SK-N-SH (cell line): ENCODE results near the gene SH3PXD2A. TPM values are rescaled to one million over a fixed set of nuclear protein-coding genes. Genes with fewer than 3 reads are reported as not detected.

Experiments
- CTCF ChIA-PET: fragments of 300-600, 350-600 bp; formaldehyde crosslinking; extraction: SDS; loops from one replicate; lab custom pipeline; 2021; lab: Yijun Ruan, JAX
- POLR2A ChIA-PET: fragments of 350-600 bp; sonication (Branson Sonifier 250); formaldehyde crosslinking; extraction: SDS; loops from one replicate; lab custom pipeline; 2020; ENCODE audit warnings: antibody characterized with exemption, inconsistent platforms; lab: Yijun Ruan, JAX
- DNase-seq: peaks from one replicate; pipeline ENCODE4 v3.0.0; 2012
- H2AFZ ChIP-seq: fragments of 200-600 bp; sonication (generic); 2 replicates; pipeline ENCODE4 v1.8.1; 2016; ENCODE audit warnings: antibody characterized with exemption, mild to moderate bottlenecking, low read depth
- H3F3A ChIP-seq: fragments of 200-600 bp; sonication (generic); replicated peaks from 2 replicates; pipeline ENCODE3; 2016; ENCODE audit warnings: antibody characterized with exemption, mild to moderate bottlenecking; ENCODE audit not compliant: insufficient read depth
- H3K27ac ChIP-seq, 2 experiments: fragments of 200-500 bp in 1 of 2; fragments of 200-600 bp in 1 of 2; sonication (Bioruptor generic) in 1 of 2; sonication (generic), shearing (Covaris generic) in 1 of 2; 2 replicates each; pipeline versions ENCODE4 v1.5.1 to v1.6.1; 2014 to 2016; ENCODE audit warnings: low read depth in 2 of 2, inconsistent platforms in 1 of 2, low read length in 1 of 2, mild to moderate bottlenecking in 1 of 2, mixed read lengths in 1 of 2
- H3K27me3 ChIP-seq: fragments of 200-600 bp; sonication (generic), shearing (Covaris generic); 2 replicates; pipeline ENCODE4 v1.6.1; 2016; ENCODE audit warnings: mixed run types; ENCODE audit not compliant: insufficient read depth
- H3K36me3 ChIP-seq, 2 experiments: fragments of 200-500 bp in 1 of 2; fragments of 200-600 bp in 1 of 2; sonication (Bioruptor generic) in 1 of 2; sonication (generic) in 1 of 2; replicated peaks in 1 of 2; 2 replicates each; pipeline versions ENCODE3 to v1.5.1; 2014 to 2016; ENCODE audit warnings: low read length in 1 of 2, mild to moderate bottlenecking in 1 of 2; ENCODE audit not compliant: insufficient read depth in 2 of 2, control insufficient read depth in 1 of 2
- H3K4me1 ChIP-seq, 2 experiments: fragments of 200-500 bp in 1 of 2; fragments of 200-600 bp in 1 of 2; sonication (Bioruptor generic) in 1 of 2; sonication (generic), shearing (Covaris generic) in 1 of 2; 2 replicates each; pipeline versions ENCODE4 v1.5.1 to v1.6.1; 2014 to 2016; ENCODE audit warnings: low read depth in 1 of 2, low read length in 1 of 2, mixed run types in 1 of 2; ENCODE audit not compliant: insufficient read depth in 2 of 2, control insufficient read depth in 1 of 2
- H3K4me2 ChIP-seq: fragments of 200-600 bp; sonication (generic), shearing (Covaris generic); 2 replicates; pipeline ENCODE4 v1.6.1; 2017; ENCODE audit warnings: mixed run types
- H3K4me3 ChIP-seq, 2 experiments: fragments of 200-500 bp in 1 of 2; fragments of 200-600 bp in 1 of 2; sonication (Bioruptor generic) in 1 of 2; sonication (generic), shearing (Covaris generic) in 1 of 2; 2 replicates each; pipeline versions ENCODE4 v1.5.1 to v1.8.1; 2014 to 2016; ENCODE audit warnings: low read depth in 2 of 2, inconsistent platforms in 1 of 2, low read length in 1 of 2, mild to moderate bottlenecking in 1 of 2, mixed read lengths in 1 of 2, moderate library complexity in 1 of 2
- H3K79me2 ChIP-seq: fragments of 200-600 bp; sonication (generic); 2 replicates; pipeline ENCODE4 v1.8.1; 2017; ENCODE audit warnings: mild to moderate bottlenecking; ENCODE audit not compliant: insufficient read depth
- H3K9ac ChIP-seq: fragments of 200-600 bp; sonication (generic); 2 replicates; pipeline ENCODE4 v1.6.1; 2017; ENCODE audit warnings: mixed run types
- H3K9me2 ChIP-seq: fragments of 200-600 bp; sonication (generic); 2 replicates; pipeline ENCODE4 v1.6.1; 2017; ENCODE audit warnings: mixed run types
- H3K9me3 ChIP-seq: fragments of 200-600 bp; sonication (generic); 2 replicates; pipeline ENCODE4 v1.6.1; 2017; ENCODE audit warnings: mixed run types, mild to moderate bottlenecking, moderate library complexity
- H4K20me1 ChIP-seq: fragments of 200-600 bp; sonication (generic); 2 replicates; pipeline ENCODE4 v1.6.1; 2017; ENCODE audit warnings: mild to moderate bottlenecking, mixed run types; ENCODE audit not compliant: insufficient read depth
- CHD2 ChIP-seq: fragments of 150-350 bp; IDR thresholded peaks from 2 replicates; pipeline ENCODE4 v1.6.1; 2018; ENCODE audit warnings: low read length; ENCODE audit not compliant: partially characterized antibody
- ELF1 ChIP-seq: IDR thresholded peaks from 2 replicates; pipeline ENCODE4 v1.4.0; 2012
- EP300 ChIP-seq, 2 experiments: IDR thresholded peaks; 2 replicates each; pipeline versions ENCODE4 v1.4.0 to v1.6.1; 2012; ENCODE audit warnings: borderline replicate concordance in 1 of 2, low read depth in 1 of 2, low read length in 1 of 2
- EZH2phosphoT487 ChIP-seq: fragments of 200-600 bp; sonication (generic); IDR thresholded peaks from 2 replicates; pipeline ENCODE4 v1.6.1; 2017; ENCODE audit warnings: low read depth, mixed run types, mild to moderate bottlenecking, antibody characterized with exemption, moderate library complexity, borderline replicate concordance
- GABPA ChIP-seq: IDR thresholded peaks from 2 replicates; pipeline ENCODE4 v1.4.0; 2012; ENCODE audit warnings: low read depth, mild to moderate bottlenecking
- JUND ChIP-seq: IDR thresholded peaks from 2 replicates; pipeline ENCODE4 v1.4.0; 2012
- NFIC ChIP-seq: IDR thresholded peaks from 2 replicates; pipeline ENCODE4 v1.4.0; 2012; ENCODE audit warnings: borderline replicate concordance
- NRF1 ChIP-seq: IDR thresholded peaks from 2 replicates; pipeline ENCODE4 v1.6.1; 2012; ENCODE audit warnings: low read depth, mild to moderate bottlenecking, low read length
- POLR2AphosphoS5 ChIP-seq: IDR thresholded peaks from 2 replicates; pipeline ENCODE4 v1.6.1; 2012; ENCODE audit warnings: low read depth, low read length
- RAD21 ChIP-seq: IDR thresholded peaks from 2 replicates; pipeline ENCODE4 v1.6.1; 2012; ENCODE audit warnings: mild to moderate bottlenecking, low read length
- RXRA ChIP-seq: IDR thresholded peaks from 2 replicates; pipeline ENCODE4 v1.4.0; 2012; ENCODE audit warnings: low read depth, mild to moderate bottlenecking, borderline replicate concordance
- SMC3 ChIP-seq: IDR thresholded peaks from 2 replicates; pipeline ENCODE4 v1.6.1; 2012; ENCODE audit warnings: low read depth, low read length, improper control_type of control experiment
- TEAD4 ChIP-seq: IDR thresholded peaks from 2 replicates; pipeline ENCODE4 v1.4.0; 2012; ENCODE audit warnings: mild to moderate bottlenecking, borderline replicate concordance; ENCODE audit not compliant: insufficient read depth
- YY1 ChIP-seq: IDR thresholded peaks from 2 replicates; pipeline ENCODE4 v1.4.0; 2012; ENCODE audit warnings: low read depth, mild to moderate bottlenecking
- WGBS: methylation state at CpG from one replicate; pipeline ENCODE4 v1.1.6; 2017; ENCODE audit warnings: low lambda C conversion rate; 5-methylcytosine and 5-hydroxymethylcytosine counted together
- polyA plus RNA-seq, 3 experiments: library from polyadenylated mRNA; depleted of rRNA; stranded (reverse); fragments of >200 nt; gene quantifications; 2 replicates each; pipeline ENCODE4 v1.2.3, GENCODE V29; 2012
- TF ChIP-seq, protein P1 (sequence below): IDR thresholded peaks from 2 replicates; pipeline ENCODE4 v1.4.0; 2012; ENCODE audit warnings: low read depth, borderline replicate concordance
- TF ChIP-seq, protein P2 (sequence below): IDR thresholded peaks from 2 replicates; pipeline ENCODE4 v1.4.0; 2012; ENCODE audit warnings: low read depth
- TF ChIP-seq, protein P3 (sequence below): IDR thresholded peaks from 2 replicates; pipeline ENCODE4; 2012
- TF ChIP-seq, protein P4 (sequence below): fragments of 150-350 bp; IDR thresholded peaks from 2 replicates; pipeline ENCODE4 v1.6.1; 2017; ENCODE audit warnings: antibody characterized with exemption, low read length, low read depth, borderline replicate concordance

SH3PXD2A gene
- polyA plus RNA-seq, 1 of the 3 experiments (the other 2 are of a cell fraction) = 2.5 TPM

DNA sequence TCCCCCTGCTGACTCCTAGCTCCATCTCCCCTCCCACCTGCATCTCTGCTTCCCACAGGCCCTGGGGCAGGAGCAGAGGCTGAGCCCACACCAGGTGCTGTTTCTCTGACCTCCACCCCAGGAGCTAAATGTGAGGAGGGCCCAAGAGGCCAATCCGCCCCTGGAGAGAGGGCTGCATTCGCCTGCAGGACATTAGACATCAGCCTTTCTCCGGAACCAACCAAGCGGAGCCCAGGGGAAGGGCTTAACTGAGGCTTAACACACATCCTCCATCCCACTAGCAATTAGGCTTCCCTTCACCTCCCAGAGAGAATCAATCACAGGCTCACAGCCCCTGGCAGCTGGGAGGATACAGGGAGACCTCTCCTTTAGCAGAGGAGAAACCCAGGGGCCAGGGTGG lies 50.5 kb downstream of the SH3PXD2A start:
- H2AFZ ChIP-seq = no peak overlapping the region
- CTCF ChIA-PET = interaction anchor here (0.6 to 1.6 kb wide), 4 partner anchors 34 to 87 kb away, joined by 3 to 4 read pairs (median 3); no protein-coding TSS in a partner anchor
- DNase-seq = no peak
- H3K9me3 ChIP-seq = no peaks in the 10 kb centered on the region
- TF ChIP-seq YY1 = no peak
- no peak for TF ChIP-seq TEAD4
- no peak for TF ChIP-seq EZH2phosphoT487
- no peak for TF ChIP-seq EP300 (IDR thresholded peaks at IDR 0.05; ENCODE audit: borderline replicate concordance in 1 of 2, low read depth in 1 of 2, low read length in 1 of 2)
- no peak for TF ChIP-seq SMC3
- TF ChIP-seq, protein P1, sequence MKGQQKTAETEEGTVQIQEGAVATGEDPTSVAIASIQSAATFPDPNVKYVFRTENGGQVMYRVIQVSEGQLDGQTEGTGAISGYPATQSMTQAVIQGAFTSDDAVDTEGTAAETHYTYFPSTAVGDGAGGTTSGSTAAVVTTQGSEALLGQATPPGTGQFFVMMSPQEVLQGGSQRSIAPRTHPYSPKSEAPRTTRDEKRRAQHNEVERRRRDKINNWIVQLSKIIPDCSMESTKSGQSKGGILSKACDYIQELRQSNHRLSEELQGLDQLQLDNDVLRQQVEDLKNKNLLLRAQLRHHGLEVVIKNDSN = no peak
- TF ChIP-seq GABPA = no peak
- no peak for TF ChIP-seq NFIC
- no peak for TF ChIP-seq RXRA
- TF ChIP-seq ELF1 = no peak
- TF ChIP-seq CHD2 = no peak
- TF ChIP-seq, protein P2, sequence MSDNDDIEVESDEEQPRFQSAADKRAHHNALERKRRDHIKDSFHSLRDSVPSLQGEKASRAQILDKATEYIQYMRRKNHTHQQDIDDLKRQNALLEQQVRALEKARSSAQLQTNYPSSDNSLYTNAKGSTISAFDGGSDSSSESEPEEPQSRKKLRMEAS = no peak
- TF ChIP-seq POLR2AphosphoS5 = no peak
- no peak for TF ChIP-seq NRF1
- no peak for TF ChIP-seq RAD21
- TF ChIP-seq, protein P3, sequence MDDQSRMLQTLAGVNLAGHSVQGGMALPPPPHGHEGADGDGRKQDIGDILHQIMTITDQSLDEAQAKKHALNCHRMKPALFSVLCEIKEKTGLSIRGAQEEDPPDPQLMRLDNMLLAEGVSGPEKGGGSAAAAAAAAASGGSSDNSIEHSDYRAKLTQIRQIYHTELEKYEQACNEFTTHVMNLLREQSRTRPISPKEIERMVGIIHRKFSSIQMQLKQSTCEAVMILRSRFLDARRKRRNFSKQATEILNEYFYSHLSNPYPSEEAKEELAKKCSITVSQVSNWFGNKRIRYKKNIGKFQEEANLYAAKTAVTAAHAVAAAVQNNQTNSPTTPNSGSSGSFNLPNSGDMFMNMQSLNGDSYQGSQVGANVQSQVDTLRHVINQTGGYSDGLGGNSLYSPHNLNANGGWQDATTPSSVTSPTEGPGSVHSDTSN = no peak
- TF ChIP-seq JUND = no peak
- TF ChIP-seq, protein P4, sequence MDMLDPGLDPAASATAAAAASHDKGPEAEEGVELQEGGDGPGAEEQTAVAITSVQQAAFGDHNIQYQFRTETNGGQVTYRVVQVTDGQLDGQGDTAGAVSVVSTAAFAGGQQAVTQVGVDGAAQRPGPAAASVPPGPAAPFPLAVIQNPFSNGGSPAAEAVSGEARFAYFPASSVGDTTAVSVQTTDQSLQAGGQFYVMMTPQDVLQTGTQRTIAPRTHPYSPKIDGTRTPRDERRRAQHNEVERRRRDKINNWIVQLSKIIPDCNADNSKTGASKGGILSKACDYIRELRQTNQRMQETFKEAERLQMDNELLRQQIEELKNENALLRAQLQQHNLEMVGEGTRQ = no peak
- no peaks in the 10 kb centered on the region for H3K36me3 ChIP-seq
- 88% methylated on average over 2 of the region's 4 CpGs for WGBS
- POLR2A ChIA-PET = no interaction called here
- H4K20me1 ChIP-seq = 0 out of 2 replicates have a peak, but pooled peaks cover 8% of the 10 kb centered on the region
- no peak overlapping the region for H3K4me3 ChIP-seq
- H3K27ac ChIP-seq = peak overlapping the region in 1 of 2 experiments; percentile 7; a peak in 1 of 4 replicates
- peaks cover 0 to 61% of the 10 kb centered on the region in 2 experiments; a peak in 2 of 4 replicates for H3K4me1 ChIP-seq
- no peaks in the 10 kb centered on the region for H3F3A ChIP-seq
- H3K27me3 ChIP-seq = no peaks in the 10 kb centered on the region
- H3K79me2 ChIP-seq = no peaks in the 10 kb centered on the region
- no peaks in the 10 kb centered on the region for H3K9me2 ChIP-seq
- no peak overlapping the region for H3K4me2 ChIP-seq
- H3K9ac ChIP-seq = no peak overlapping the region
